Stimulated activated CD4-positive, alpha-beta T cell treated with anti-CD3 and anti-CD28 coated beads, Interleukin-4, amount 100 ng/mL, for 1 hour (primary cell): Measurements from ENCODE around the gene CTNNA1.

ENCODE experiments used
- DNase-seq: peaks from one replicate; pipeline ENCODE4 v3.0.0-alpha.2; 2020

CTNNA1 gene

GRCh38 chr5:138936225-138936967 lies 183.2 kb downstream of the CTNNA1 start:
- no peak for DNase-seq

- no peak for DNase-seq
These were observed 183.7 kb downstream of the CTNNA1 start for GRCh38 chr5:138936968-138937345.

DNA sequence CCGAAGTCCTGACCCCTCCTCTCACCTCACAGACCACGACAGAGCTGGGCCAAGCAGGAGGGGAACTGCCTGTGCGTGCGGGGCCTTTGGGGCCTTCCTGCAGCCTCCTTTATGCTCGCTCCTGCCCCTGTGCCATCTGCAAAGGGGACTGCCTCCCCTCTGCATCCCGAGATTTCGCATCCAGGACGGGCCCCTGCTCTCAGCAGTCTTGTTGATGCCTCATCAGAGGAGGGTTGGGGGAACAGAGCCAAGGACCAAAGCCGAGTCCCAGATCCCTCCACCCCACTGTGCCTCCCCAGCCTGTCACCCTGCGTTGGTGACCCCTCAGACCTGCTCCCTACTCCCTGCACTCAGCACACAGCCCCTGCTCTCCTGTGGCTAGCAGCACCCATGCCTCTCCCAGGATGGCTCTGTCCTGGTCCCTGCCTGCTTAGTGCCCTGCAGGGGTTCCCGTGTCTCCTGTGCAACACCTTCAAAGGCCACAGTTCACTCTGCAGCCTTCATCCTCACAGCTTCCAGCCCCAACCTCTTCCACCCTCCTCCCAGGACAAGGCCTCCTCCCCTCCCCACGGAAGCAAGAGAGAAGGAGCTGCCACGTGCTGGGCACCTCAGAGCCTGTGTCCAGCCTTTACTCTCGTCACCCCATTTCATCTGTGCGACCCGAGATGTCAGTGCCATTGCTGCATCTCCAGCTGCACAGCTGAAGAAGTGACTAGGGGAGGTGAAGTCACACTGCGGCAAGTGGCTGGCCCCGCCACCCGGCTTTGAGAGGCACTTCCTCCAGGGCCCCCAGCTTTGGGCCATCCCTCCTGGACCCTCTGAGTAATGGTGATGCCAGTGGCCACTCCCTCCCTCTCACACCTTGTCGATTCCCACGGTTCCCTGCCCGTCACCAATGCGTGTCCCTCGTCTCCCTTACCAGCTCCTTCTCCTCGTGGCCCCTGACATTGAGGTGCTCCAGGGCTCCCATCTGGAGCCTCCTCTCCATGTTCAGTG lies 184.5 kb downstream of the CTNNA1 start:
- no peak for DNase-seq

DNA sequence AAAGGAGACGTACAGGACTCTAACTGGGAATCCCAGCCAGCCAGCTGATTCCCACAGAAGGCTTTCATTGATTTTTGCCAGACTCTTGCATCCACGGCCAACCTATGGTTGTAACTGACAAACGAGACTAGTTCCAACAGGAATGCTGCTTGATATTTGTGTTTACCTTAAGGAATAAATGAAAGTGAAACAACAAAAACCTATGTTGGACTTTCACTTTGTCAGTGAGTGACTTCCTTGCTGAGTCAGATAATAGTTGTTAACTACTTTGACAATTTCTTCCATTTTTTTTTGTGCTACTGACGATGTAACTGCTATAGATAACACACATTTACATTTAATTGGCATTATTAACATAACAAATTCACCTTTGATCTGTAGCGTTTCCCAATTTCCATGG lies 185.3 kb downstream of the CTNNA1 start:
- DNase-seq = no peak

DNA sequence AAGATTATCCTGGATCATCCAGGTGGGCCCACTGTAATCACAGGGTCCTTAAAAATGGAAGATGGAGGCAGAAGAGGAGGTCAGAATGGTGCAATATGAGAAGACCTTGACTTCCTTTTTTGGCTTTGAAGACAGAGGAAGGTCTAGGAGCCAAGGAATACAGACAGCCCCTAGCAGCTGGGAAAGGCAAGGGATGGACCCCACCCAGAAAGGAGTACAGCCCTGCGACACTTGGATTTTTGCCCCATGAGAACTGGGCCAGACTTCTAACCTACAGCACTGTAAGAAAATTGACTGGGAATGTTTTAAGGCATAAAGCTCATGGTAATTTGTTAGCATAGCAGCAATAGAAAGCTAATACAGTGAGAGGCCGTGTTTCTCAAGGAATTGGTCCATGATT lies 188.8 kb downstream of the CTNNA1 start:
- DNase-seq = no peak

DNA sequence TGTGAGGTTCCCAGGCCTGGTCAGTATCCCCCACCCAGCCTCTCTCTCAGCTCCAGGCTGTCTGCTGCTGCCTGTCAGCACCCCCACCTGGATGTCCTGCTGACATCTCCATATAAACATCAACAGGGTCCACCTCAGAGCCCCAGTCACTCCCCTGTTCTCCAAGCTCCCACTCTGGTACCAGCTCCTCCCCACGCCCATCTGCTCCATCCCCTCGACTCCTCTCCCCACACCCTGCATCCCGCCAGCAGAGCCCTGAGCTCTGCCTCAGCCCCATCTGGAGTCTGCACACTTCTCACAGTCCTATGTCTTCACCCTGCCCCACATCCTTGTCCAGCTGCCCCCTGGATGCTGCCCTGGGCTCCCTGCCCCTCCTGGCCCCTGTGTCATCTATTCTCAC lies 189.6 kb downstream of the CTNNA1 start:
- DNase-seq = no peak

- no peak for DNase-seq
These were observed 190.5 kb downstream of the CTNNA1 start for GRCh38 chr5:138943599-138944173.

- DNase-seq = no peak
These were observed 191.5 kb downstream of the CTNNA1 start for GRCh38 chr5:138944527-138945322.

DNA sequence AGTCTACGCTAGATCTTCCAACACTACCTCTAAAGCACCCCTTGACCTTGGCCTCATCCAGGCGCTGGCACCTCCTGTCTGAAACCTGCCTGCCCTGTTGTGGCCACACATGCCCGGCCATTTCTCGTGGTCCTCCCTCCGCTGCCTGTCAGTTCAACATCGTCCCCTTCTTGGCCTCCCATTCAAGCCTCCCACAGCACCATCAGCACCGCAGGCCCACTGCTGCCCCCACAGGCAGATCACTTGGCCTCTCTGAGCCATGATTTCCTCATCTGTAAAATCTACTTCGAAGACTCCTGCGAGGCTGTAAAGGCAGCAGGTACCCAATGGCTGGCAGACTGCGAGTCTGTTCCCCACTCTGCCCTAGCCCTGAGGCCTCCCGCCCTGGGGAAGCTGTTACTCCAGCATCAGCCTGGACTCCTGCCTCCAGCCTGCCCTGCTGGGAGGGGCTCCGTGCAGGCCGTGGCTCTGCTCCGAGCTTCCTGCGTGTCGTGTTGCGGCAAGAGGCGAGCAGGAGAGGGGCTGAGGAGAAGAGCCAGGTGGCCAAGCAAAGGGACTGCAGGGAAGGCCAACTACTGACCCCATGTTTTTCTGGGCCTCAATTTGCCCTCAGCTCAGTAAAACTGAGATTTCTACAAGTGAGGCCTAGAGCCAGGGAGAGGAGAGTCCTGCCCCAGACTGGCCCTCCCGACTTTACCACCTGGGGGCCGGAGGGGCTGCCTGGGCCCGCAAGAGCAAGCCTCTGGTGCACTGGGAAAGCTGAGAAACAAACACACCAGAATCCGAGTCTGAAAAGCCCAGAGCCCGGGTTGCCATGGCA lies 192.4 kb downstream of the CTNNA1 start:
- no peak for DNase-seq

- no peak for DNase-seq
These were observed 193.0 kb downstream of the CTNNA1 start for GRCh38 chr5:138946241-138946623.

GRCh38 chr5:138946831-138947560 lies 193.8 kb downstream of the CTNNA1 start:
- DNase-seq = no peak

DNA sequence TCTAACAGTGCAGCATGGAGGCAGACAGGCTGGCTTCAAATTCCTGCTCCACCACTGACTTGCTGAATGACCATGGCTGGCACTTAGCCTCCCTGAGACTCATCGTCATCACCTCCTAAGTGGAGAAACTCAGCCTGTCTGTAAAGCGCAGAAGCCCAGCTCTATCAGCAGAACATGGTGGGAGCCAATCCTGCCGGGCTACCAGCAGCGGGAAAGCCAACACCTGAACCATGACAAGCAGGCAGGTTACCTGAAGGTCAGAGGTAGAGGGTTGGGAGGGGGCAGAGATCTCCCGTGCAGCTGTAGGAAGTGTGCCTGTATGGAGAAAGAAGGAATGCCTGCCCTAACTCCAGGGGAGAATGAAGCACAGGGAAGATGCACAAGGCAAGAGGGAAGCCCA lies 194.6 kb downstream of the CTNNA1 start:
- no peak for DNase-seq

GRCh38 chr5:138948471-138949222 lies 195.4 kb downstream of the CTNNA1 start:
- no peak for DNase-seq

- DNase-seq = no peak
These were observed 196.0 kb downstream of the CTNNA1 start for GRCh38 chr5:138949223-138949574.

DNA sequence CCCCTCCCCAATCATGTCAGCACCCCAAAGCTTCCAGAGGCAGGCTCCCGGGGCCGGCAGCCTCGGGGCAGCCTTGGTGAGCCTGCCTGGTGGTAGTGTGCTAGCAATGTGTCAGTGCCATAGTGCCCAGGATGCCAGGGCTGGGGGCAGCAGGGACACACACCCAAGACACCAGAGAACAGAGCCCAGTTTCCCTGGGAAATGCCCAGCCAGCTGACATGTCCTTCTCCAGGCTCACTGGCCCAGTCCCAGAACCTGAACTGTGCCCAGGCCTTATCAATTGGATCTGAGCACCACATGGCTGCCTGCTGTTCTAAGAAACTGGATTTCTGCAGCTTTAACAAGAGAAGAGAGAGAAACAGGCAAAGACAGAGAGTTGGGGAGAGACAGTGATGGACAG lies 196.8 kb downstream of the CTNNA1 start:
- no peak for DNase-seq

DNA sequence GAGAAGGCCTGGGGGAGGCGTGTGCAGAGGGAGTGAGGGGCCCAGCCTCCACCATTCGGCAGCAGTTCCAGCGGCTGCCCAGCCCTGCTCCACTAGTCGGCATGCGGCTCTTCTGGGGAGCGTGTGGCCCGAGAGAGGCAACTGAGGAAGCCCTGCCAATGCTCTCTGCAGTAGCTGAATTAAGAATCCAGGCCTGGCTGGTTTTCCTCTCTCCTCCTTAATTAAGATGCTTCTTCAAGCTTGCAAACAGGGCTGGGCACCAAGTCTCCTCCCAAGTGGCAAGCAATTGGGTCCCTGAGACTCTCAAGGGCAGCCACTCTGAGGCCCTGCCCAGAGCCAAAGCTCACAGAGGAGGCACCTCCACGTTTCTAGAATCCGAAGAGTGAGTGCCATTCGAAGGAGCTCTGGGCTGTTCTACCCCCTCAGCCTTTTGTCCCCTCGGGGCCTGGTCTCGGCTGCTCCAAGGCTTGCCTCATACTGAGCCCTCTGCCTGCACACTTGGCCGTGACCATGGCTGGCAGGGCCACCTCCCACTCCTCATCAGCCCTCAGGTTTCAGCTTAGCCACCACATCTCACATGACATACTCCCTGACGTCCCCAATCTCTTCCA lies 197.3 kb downstream of the CTNNA1 start:
- no peak for DNase-seq

DNA sequence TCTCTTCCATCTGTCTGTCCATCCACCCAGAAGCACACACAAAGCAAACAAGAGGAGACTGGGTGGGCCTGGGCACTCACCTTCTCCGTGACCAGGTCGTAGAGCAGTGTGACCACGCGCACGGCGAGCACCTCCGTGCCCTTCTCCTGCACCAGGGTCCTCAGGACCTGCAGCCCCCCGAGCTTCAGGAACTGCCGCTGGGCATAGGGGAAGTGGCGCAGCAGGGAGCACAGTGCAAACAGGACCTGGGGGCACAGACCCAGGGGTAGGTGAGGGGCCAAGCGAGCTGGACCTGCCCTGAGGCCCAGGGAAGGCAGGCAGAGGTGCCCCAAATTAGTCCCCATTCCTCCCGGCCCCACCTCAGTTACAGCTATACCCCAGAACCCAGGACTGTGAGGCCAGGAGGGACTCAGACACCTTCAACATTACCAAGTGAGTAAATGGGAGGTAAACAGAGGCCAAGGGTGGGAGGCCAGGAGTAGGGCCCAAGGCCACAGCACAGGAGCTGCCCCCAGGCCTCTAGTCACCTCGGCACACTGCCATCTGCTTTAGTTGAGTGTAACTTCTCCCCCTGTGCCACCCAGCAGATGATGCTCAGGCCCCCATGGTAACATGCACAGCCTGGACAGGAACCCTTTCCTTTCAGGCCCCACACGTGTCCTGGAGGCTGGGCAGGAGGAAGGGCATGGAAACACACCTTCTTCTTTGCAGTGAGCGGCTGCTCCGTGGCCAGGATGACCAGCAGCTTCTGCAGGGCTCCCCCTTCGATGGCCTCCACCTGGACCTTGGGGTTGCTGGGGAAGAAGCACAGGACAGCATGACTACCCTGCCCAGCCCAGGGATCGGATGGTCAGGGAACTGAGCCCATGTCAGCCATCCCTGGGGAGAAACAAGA lies 198.1 kb downstream of the CTNNA1 start:
- DNase-seq = no peak

- DNase-seq = no peak
These were observed 198.9 kb downstream of the CTNNA1 start for GRCh38 chr5:138951986-138952735.
